ENCODE data around the gene LRRC73. TPM values are rescaled to one million over a fixed set of nuclear protein-coding genes. Genes with fewer than 3 reads are reported as not detected.

The LRRC73 gene
- total RNA-seq, 1 donor from 2014 or later = not detected

- Histone ChIP-seq H3K27ac (no peak overlapping the region), H3K36me3 (no peaks in the 10 kb centered on the region), H3K9me3 (no peaks in the 10 kb centered on the region), H3K4me1 (peaks cover 0 to 9% of the 10 kb centered on the region in 2 donors), H3K4me3 (no peak overlapping the region), H3K27me3 (peaks cover 5% of the 10 kb centered on the region)
- TF ChIP-seq CTCF (IDR thresholded peaks at IDR 0.05) = no peak
- DNase-seq (ENCODE audit: low spot score in 2 of 2) = no peak
- intact Hi-C loops (cut with DNase I) = no loop called here
These were observed 52.5 kb downstream of the LRRC73 start for GRCh38 chr6:43457643-43458042.

Other genes with a start within 250 kb of the LRRC73 start
- 1.8 TPM for gene SLC22A7, start 212.1 kb downstream of the LRRC73 start, total RNA-seq
- gene CRIP3, start 201.5 kb downstream of the LRRC73 start, total RNA-seq = not detected
- gene ZNF318, start 140.7 kb downstream of the LRRC73 start, total RNA-seq = 4.4 TPM
- 4.6 TPM for gene ABCC10, start 82.8 kb downstream of the LRRC73 start, total RNA-seq
- not detected for gene DLK2, start 54.8 kb downstream of the LRRC73 start, total RNA-seq
- 71.6 TPM for gene TJAP1, start 32.8 kb downstream of the LRRC73 start, total RNA-seq
- gene YIPF3, start 6.6 kb upstream of the LRRC73 start, total RNA-seq = 71.4 TPM
- gene POLR1C, start 6.7 kb upstream of the LRRC73 start, total RNA-seq = 51.5 TPM
- 21.4 TPM for gene XPO5, start 65.7 kb upstream of the LRRC73 start, total RNA-seq
- 4.3 TPM for gene POLH, start 65.8 kb upstream of the LRRC73 start, total RNA-seq
- 30.7 TPM for gene GTPBP2, start 118.9 kb upstream of the LRRC73 start, total RNA-seq
- 15.0 TPM for gene MAD2L1BP, start 125.5 kb upstream of the LRRC73 start, total RNA-seq
- not detected for gene RSPH9, start 134.7 kb upstream of the LRRC73 start, total RNA-seq
- 29.8 TPM for gene MRPS18A, start 177.4 kb upstream of the LRRC73 start, total RNA-seq